A549 (cell line): ENCODE data around the gene FRRS1L.

Source experiments
- EHMT2 ChIP-seq: fragments of 200-600 bp; sonication (generic); IDR thresholded peaks from 2 replicates; pipeline ENCODE4 v1.6.1; 2016; ENCODE audit warnings: antibody characterized with exemption, low read depth, mild to moderate bottlenecking, moderate library complexity
- KDM1A ChIP-seq: fragments of 200-600 bp; sonication (generic); IDR thresholded peaks from 2 replicates; pipeline ENCODE4 v1.6.1; 2016; ENCODE audit warnings: low read depth, mild to moderate bottlenecking
- MAFK ChIP-seq: fragments of 450-650 bp; IDR thresholded peaks from 2 replicates; pipeline ENCODE4 v1.6.1; 2014; ENCODE audit not compliant: partially characterized antibody
- MAX ChIP-seq: IDR thresholded peaks from 2 replicates; pipeline ENCODE4 v1.6.1; 2012
- POLR2A ChIP-seq: IDR thresholded peaks from 2 replicates; pipeline ENCODE4 v1.6.1; 2012; ENCODE audit warnings: mild to moderate bottlenecking, low read length
- RAD21 ChIP-seq, 2 experiments: fragments of >200 bp in 1 of 2; sonication (Bioruptor Twin) in 1 of 2; formaldehyde crosslinking in 1 of 2; IDR thresholded peaks in 1 of 2; conservative IDR thresholded peaks in 1 of 2; 2 replicates in 1 of 2; 3 replicates in 1 of 2; pipeline ENCODE4 v1.6.1; 2012 to 2018; ENCODE audit warnings: inconsistent platforms in 1 of 2
- REST ChIP-seq: fragments of 200-600 bp; sonication (generic); IDR thresholded peaks from 2 replicates; pipeline ENCODE4 v1.6.1; 2016; ENCODE audit warnings: antibody characterized with exemption, mild to moderate bottlenecking, moderate library complexity
- TF ChIP-seq, protein P1 (sequence below): fragments of >200 bp; sonication (Bioruptor Twin); formaldehyde crosslinking; IDR thresholded peaks from 3 replicates; pipeline ENCODE4 v1.5.1; 2016

DNA sequence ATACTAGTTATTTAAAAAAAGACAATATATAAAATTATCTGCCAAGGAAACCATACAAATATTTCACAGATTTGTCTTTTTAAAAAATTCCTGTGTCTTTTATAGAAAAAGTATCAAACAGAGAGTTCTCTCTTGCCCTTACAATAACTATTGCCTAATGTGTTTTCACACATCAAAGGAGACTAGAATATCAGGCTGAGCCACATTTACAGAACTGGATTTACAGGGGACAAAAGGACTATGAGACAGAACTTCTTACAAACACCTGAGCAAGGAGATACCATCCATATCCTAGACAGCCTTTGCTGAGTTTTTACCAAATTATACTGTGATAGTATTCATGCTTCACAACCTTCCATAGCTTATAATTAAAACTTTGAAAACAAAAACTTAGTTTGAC lies 81.5 kb downstream of the FRRS1L start:
- no peak for TF ChIP-seq MAFK
- TF ChIP-seq, protein P1, sequence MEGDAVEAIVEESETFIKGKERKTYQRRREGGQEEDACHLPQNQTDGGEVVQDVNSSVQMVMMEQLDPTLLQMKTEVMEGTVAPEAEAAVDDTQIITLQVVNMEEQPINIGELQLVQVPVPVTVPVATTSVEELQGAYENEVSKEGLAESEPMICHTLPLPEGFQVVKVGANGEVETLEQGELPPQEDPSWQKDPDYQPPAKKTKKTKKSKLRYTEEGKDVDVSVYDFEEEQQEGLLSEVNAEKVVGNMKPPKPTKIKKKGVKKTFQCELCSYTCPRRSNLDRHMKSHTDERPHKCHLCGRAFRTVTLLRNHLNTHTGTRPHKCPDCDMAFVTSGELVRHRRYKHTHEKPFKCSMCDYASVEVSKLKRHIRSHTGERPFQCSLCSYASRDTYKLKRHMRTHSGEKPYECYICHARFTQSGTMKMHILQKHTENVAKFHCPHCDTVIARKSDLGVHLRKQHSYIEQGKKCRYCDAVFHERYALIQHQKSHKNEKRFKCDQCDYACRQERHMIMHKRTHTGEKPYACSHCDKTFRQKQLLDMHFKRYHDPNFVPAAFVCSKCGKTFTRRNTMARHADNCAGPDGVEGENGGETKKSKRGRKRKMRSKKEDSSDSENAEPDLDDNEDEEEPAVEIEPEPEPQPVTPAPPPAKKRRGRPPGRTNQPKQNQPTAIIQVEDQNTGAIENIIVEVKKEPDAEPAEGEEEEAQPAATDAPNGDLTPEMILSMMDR: no peak
- no peak for TF ChIP-seq POLR2A
- TF ChIP-seq RAD21 (conservative IDR thresholded peaks at IDR 0.05 in 1 of 2, IDR thresholded peaks at IDR 0.05 in 1 of 2): no peak
- TF ChIP-seq EHMT2: no peak
- no peak for TF ChIP-seq REST
- TF ChIP-seq MAX: no peak
- TF ChIP-seq KDM1A: no peak
